Activated naive CD4-positive, alpha-beta T cell treated with anti-CD3 and anti-CD28 coated beads for 36 hours (primary cell): ENCODE data around the gene NINJ2. TPM values are rescaled to one million over a fixed set of nuclear protein-coding genes. Genes with fewer than 3 reads are reported as not detected.
"Not testable (repeated sequence)": the region's sequence is repeated elsewhere in the genome, so short reads cannot be mapped to it uniquely, and the experiment has no call there.

Source experiments
- CTCF ChIA-PET: fragments of 350-600 bp; sonication (Branson Sonifier 250); formaldehyde crosslinking; loops from one replicate; lab custom pipeline; 2021; ENCODE audit warnings: antibody characterized with exemption; lab: Charles Lee
- DNase-seq: peaks from one replicate; pipeline ENCODE4 v3.0.0-alpha.2; 2020
- H3K27ac Mint-ChIP-seq: one replicate; pipeline ENCODE4 v1.8.0; 2021; ENCODE audit warnings: mild to moderate bottlenecking, mixed read lengths
- H3K27me3 Mint-ChIP-seq: one replicate; pipeline ENCODE4 v1.8.0; 2021; ENCODE audit warnings: low read depth, mixed read lengths
- H3K36me3 Mint-ChIP-seq: one replicate; pipeline ENCODE4 v1.8.0; 2021; ENCODE audit warnings: low read depth, mixed read lengths
- H3K4me1 Mint-ChIP-seq: one replicate; pipeline ENCODE4 v1.8.0; 2021; ENCODE audit warnings: low read depth, mixed read lengths
- H3K4me3 Mint-ChIP-seq: one replicate; pipeline ENCODE4 v1.8.0; 2021; ENCODE audit warnings: mild to moderate bottlenecking, moderate library complexity, mixed read lengths
- H3K9me3 Mint-ChIP-seq: one replicate; pipeline ENCODE4 v1.8.0; 2021; ENCODE audit warnings: mixed read lengths
- intact Hi-C: fragments of 100-400 bp; cut with micrococcal nuclease; formaldehyde crosslinking; loops from one replicate; pipeline ENCODE4 v1.15.1; 2023
- total RNA-seq, 2 experiments: library from RNA; stranded (reverse); gene quantifications; one replicate each; pipeline ENCODE4 v1.2.3, GENCODE V29; 2021

The NINJ2 gene
- total RNA-seq, 2 experiments from 2014 or later = 1.8 to 2.5 TPM

GRCh38 chr12:633731-634130 is 29.5 kb downstream of the NINJ2 start:
- no peak for DNase-seq
- CTCF ChIA-PET = no interaction called here
- Mint-ChIP-seq H3K4me1 (peaks cover 25% of the 10 kb centered on the region), H3K36me3 (no peaks in the 10 kb centered on the region), H3K27me3 (no peaks in the 10 kb centered on the region), H3K27ac (no peak overlapping the region), H3K4me3 (no peak overlapping the region), H3K9me3 (no peaks in the 10 kb centered on the region)
- intact Hi-C loops = no loop called here

GRCh38 chr12:632102-632696 is 31.0 kb downstream of the NINJ2 start:
- no peak for DNase-seq
- intact Hi-C loops = no loop called here
- H3K4me3 Mint-ChIP-seq = no peak overlapping the region

DNA sequence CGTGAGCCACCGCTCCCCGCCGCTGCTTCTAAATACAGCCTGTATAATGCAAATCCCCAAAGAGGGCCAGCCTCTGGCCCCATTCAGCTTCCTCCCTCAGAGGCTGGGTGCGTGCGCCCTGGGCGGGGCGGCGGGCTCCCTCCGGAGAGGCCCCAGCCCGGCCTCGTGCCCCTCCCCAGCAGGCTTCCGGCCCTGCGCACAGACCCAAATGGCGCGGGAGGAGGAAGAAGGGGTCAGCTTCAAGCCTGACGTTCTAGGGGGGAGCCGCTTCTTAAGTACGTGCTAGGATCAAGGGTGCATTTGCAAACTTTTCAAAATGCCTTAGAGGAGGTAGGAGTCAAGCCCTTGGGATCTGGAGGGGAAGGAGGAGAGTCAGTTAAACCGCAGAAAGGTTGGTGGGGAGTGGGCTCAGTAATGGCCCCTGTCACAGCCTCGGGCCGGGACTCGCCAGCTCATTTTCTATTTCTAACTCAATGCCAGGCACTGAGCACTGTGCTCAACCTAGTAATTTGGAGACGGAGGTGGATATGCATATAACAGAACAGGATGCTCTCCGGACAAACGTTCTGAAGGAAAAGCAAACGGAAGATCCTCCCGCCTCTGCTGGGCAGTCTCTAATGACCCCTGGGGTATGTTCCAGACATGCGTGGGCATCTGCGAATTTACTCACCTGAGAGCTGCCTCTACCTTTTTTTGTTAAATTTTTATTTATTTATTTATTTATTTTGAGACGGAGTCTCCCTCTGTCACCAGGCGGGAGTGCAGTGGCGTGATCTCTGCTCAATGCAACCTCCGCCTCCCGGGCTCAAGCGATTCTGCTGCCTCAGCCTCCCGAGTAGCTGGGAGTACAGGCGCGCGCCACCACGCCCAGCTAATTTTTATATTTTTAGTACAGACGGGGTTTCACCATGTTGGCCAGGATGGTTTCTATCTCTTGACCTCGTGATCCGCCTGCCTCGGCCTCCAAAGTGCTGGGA is 32.3 kb downstream of the NINJ2 start:
- H3K27ac Mint-ChIP-seq = no peak overlapping the region
- no peaks in the 10 kb centered on the region for H3K9me3 Mint-ChIP-seq
- intact Hi-C loops = no loop called here
- CTCF ChIA-PET = no interaction called here
- H3K27me3 Mint-ChIP-seq = no peaks in the 10 kb centered on the region
- DNase-seq = no peak
- H3K4me3 Mint-ChIP-seq = no peak overlapping the region
- H3K36me3 Mint-ChIP-seq = no peaks in the 10 kb centered on the region
- H3K4me1 Mint-ChIP-seq = peaks cover 14% of the 10 kb centered on the region

More at GRCh38 chr12:632102-632696, 31.0 kb downstream of the NINJ2 start:
- H3K27ac Mint-ChIP-seq = no peak overlapping the region
- CTCF ChIA-PET = interaction anchor here (1.5 kb wide), 1 partner anchor 57 kb away, joined by 5 read pairs; no protein-coding TSS in a partner anchor
- H3K4me1 Mint-ChIP-seq = peaks cover 19% of the 10 kb centered on the region
- no peaks in the 10 kb centered on the region for H3K36me3 Mint-ChIP-seq
- H3K27me3 Mint-ChIP-seq = no peaks in the 10 kb centered on the region
- no peaks in the 10 kb centered on the region for H3K9me3 Mint-ChIP-seq

DNA sequence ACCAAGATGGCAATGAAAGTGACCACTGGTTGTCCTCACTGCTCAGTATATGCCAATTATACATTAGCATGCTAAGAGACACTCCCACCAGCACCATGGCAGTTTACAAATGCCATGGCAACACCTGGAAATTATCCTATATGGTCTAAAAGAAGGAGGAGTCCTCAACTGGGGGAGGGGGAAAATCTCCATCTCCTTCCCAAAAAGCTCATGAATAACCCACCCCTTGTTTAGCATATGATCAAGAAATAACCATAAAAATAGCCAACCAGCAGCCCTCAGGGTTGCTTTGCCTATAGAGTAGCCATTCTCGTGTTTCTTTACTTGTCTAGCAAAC is 34.5 kb downstream of the NINJ2 start:
- H3K4me1 Mint-ChIP-seq = peaks cover 18% of the 10 kb centered on the region
- H3K27me3 Mint-ChIP-seq, H3K4me3 Mint-ChIP-seq, H3K36me3 Mint-ChIP-seq, CTCF ChIA-PET, H3K9me3 Mint-ChIP-seq, intact Hi-C loops, DNase-seq, H3K27ac Mint-ChIP-seq: not testable (repeated sequence)

GRCh38 chr12:627863-628741 is 35.1 kb downstream of the NINJ2 start:
- Mint-ChIP-seq H3K27ac (no peak overlapping the region), H3K4me1 (peaks cover 24% of the 10 kb centered on the region)
- intact Hi-C loops = no loop called here

GRCh38 chr12:627285-627684 is 36.0 kb downstream of the NINJ2 start:
- Mint-ChIP-seq H3K36me3 (no peaks in the 10 kb centered on the region), H3K4me1 (peaks cover 27% of the 10 kb centered on the region), H3K27ac (peak overlapping the region; percentile 65), H3K4me3 (no peak overlapping the region), H3K27me3 (no peaks in the 10 kb centered on the region), H3K9me3 (no peaks in the 10 kb centered on the region)
- DNase-seq = no peak
- CTCF ChIA-PET = interaction anchor here (1.2 kb wide), 1 partner anchor 51 kb away, joined by 4 read pairs; no protein-coding TSS in a partner anchor
- intact Hi-C loops = no loop called here

More at GRCh38 chr12:627863-628741, 35.1 kb downstream of the NINJ2 start:
- no peak overlapping the region for H3K4me3 Mint-ChIP-seq
- CTCF ChIA-PET = interaction anchor here (0.7 kb wide), 1 partner anchor 176 kb away, joined by 3 read pairs; no protein-coding TSS in a partner anchor
- no peaks in the 10 kb centered on the region for H3K36me3 Mint-ChIP-seq
- no peaks in the 10 kb centered on the region for H3K27me3 Mint-ChIP-seq
- no peak for DNase-seq
- no peaks in the 10 kb centered on the region for H3K9me3 Mint-ChIP-seq

GRCh38 chr12:625998-626397 is 37.2 kb downstream of the NINJ2 start:
- Mint-ChIP-seq H3K4me3 (no peak overlapping the region), H3K27me3 (no peaks in the 10 kb centered on the region), H3K27ac (no peak overlapping the region), H3K36me3 (no peaks in the 10 kb centered on the region), H3K9me3 (no peaks in the 10 kb centered on the region), H3K4me1 (peaks cover 28% of the 10 kb centered on the region)
- CTCF ChIA-PET = interaction anchor here (1.2 to 3.5 kb wide), 3 partner anchors 11 to 125 kb away, joined by 3 to 17 read pairs (median 4); no protein-coding TSS in a partner anchor
- intact Hi-C loops = no loop called here
- no peak for DNase-seq

DNA sequence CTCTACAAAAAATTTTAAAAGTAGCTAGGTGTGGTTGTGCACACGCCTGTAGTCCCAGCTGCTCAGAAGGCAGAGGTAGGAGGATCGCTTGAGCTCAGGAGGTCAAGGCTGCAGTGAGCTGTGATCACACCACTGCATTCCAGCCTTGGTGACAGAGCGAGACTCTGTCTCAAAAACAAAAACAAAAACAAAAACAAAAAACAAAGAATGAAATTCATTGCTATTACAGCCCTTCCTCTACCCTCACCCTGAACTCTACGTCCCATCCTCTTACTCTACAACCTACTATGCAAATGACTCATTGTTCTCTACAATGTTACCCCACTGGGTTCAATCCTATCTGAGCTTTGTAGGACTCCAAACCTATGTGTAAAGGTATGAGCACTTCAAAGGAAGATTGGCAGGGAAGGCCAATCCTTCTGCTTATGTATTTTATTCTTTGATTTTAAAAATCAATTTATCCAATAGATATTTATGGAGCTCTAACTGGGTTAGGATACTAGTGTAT is 39.3 kb downstream of the NINJ2 start:
- intact Hi-C loops = loop anchor here (1.0 to 5.0 kb wide), 2 partner anchors 171 to 968 kb away; partner anchors contain the start of gene FBXL14

GRCh38 chr12:623172-623864 is 39.9 kb downstream of the NINJ2 start:
- Mint-ChIP-seq H3K9me3 (no peaks in the 10 kb centered on the region), H3K27ac (peak overlapping the region; percentile 81), H3K36me3 (no peaks in the 10 kb centered on the region), H3K4me3 (no peak overlapping the region), H3K27me3 (no peaks in the 10 kb centered on the region), H3K4me1 (peaks cover 43% of the 10 kb centered on the region)
- intact Hi-C loops = loop anchor here (1.0 to 5.0 kb wide), 2 partner anchors 172 to 969 kb away; partner anchors contain the start of gene FBXL14
- DNase-seq = no peak
- CTCF ChIA-PET = interaction anchor here (0.8 to 3.5 kb wide), 7 partner anchors 9 to 193 kb away, joined by 3 to 17 read pairs (median 4); no protein-coding TSS in a partner anchor

More for the DNA sequence above, 39.3 kb downstream of the NINJ2 start:
- no peaks in the 10 kb centered on the region for H3K9me3 Mint-ChIP-seq
- H3K36me3 Mint-ChIP-seq = no peaks in the 10 kb centered on the region
- H3K4me3 Mint-ChIP-seq = no peak overlapping the region
- peaks cover 41% of the 10 kb centered on the region for H3K4me1 Mint-ChIP-seq
- no peaks in the 10 kb centered on the region for H3K27me3 Mint-ChIP-seq
- peak overlapping the region; percentile 42 for H3K27ac Mint-ChIP-seq
- DNase-seq = no peak
- CTCF ChIA-PET = interaction anchor here (1.0 to 3.5 kb wide), 2 partner anchors 9 to 49 kb away, joined by 4 to 17 read pairs; no protein-coding TSS in a partner anchor

DNA sequence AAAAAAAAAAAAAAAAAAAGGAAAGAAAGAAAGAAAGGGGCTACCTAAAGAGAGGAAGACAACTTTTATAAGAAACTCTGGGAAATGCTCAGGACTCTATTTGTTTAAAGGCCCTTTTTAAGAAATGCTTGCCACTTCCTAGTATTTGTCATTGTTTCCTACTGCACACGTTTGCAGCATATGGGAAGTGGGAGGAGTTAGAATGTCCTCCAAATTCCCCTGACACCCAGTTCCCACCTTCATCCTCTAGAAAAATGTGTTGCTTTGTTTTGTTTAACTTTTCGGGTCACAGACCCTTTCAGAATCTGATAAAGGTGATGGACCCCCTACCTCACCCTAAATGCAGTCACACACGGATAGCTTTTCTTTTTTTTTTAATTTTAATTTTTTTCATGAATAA is 40.8 kb downstream of the NINJ2 start:
- peak; percentile 57 for DNase-seq
- H3K27me3 Mint-ChIP-seq = no peaks in the 10 kb centered on the region
- peak overlapping the region; percentile 81 for H3K27ac Mint-ChIP-seq
- peak overlapping the region; percentile 10 for H3K4me3 Mint-ChIP-seq
- peaks cover 43% of the 10 kb centered on the region for H3K4me1 Mint-ChIP-seq
- intact Hi-C loops = loop anchor here (1.0 to 5.0 kb wide), 5 partner anchors 17 to 970 kb away; partner anchors contain the start of gene FBXL14
- no peaks in the 10 kb centered on the region for H3K9me3 Mint-ChIP-seq
- CTCF ChIA-PET = interaction anchor here (0.8 to 1.6 kb wide), 4 partner anchors 128 to 193 kb away, joined by 3 to 4 read pairs (median 4); no protein-coding TSS in a partner anchor
- no peaks in the 10 kb centered on the region for H3K36me3 Mint-ChIP-seq

DNA sequence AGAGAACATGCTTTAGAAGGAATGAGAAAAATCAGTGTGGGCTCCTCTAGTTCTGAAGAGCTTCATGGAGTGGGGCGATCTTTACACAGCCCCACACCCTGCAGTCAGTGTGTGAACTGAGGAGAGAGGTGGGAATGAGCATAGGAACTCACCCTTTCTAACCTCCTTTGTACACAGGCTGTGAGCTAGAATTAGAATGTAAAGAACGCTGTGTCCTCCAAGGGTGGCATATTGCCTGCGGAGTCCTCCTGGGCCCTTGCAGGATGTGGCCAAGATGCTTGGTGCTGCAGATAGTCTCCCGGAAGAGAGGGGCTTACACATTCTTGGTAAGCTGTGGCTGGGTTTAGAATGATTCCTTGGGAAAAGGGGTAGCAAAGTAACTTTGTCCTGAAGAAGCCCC is 43.9 kb downstream of the NINJ2 start:
- H3K9me3 Mint-ChIP-seq = no peaks in the 10 kb centered on the region
- no peaks in the 10 kb centered on the region for H3K36me3 Mint-ChIP-seq
- H3K27ac Mint-ChIP-seq = no peak overlapping the region
- no peaks in the 10 kb centered on the region for H3K27me3 Mint-ChIP-seq
- no peak overlapping the region for H3K4me3 Mint-ChIP-seq
- DNase-seq = no peak
- CTCF ChIA-PET = interaction anchor here (0.8 to 2.9 kb wide), 6 partner anchors 9 to 330 kb away, joined by 3 to 13 read pairs (median 4); partner anchors contain the start of gene RAD52
- intact Hi-C loops = no loop called here
- H3K4me1 Mint-ChIP-seq = peaks cover 49% of the 10 kb centered on the region
